SK-N-SH (cell line): Measurements from ENCODE around the gene GRM5. TPM values are rescaled to one million over a fixed set of nuclear protein-coding genes. Genes with fewer than 3 reads are reported as not detected.

Source experiments
- CTCF ChIA-PET: fragments of 300-600, 350-600 bp; formaldehyde crosslinking; extraction: SDS; loops from one replicate; lab custom pipeline; 2021; lab: Yijun Ruan, JAX
- POLR2A ChIA-PET: fragments of 350-600 bp; sonication (Branson Sonifier 250); formaldehyde crosslinking; extraction: SDS; loops from one replicate; lab custom pipeline; 2020; ENCODE audit warnings: antibody characterized with exemption, inconsistent platforms; lab: Yijun Ruan, JAX
- DNase-seq: peaks from one replicate; pipeline ENCODE4 v3.0.0; 2012
- H2AFZ ChIP-seq: fragments of 200-600 bp; sonication (generic); 2 replicates; pipeline ENCODE4 v1.8.1; 2016; ENCODE audit warnings: antibody characterized with exemption, mild to moderate bottlenecking, low read depth
- H3F3A ChIP-seq: fragments of 200-600 bp; sonication (generic); replicated peaks from 2 replicates; pipeline ENCODE3; 2016; ENCODE audit warnings: antibody characterized with exemption, mild to moderate bottlenecking; ENCODE audit not compliant: insufficient read depth
- H3K27ac ChIP-seq, 2 experiments: fragments of 200-500 bp in 1 of 2; fragments of 200-600 bp in 1 of 2; sonication (Bioruptor generic) in 1 of 2; sonication (generic), shearing (Covaris generic) in 1 of 2; 2 replicates each; pipeline versions ENCODE4 v1.5.1 to v1.6.1; 2014 to 2016; ENCODE audit warnings: low read depth in 2 of 2, inconsistent platforms in 1 of 2, low read length in 1 of 2, mild to moderate bottlenecking in 1 of 2, mixed read lengths in 1 of 2
- H3K27me3 ChIP-seq: fragments of 200-600 bp; sonication (generic), shearing (Covaris generic); 2 replicates; pipeline ENCODE4 v1.6.1; 2016; ENCODE audit warnings: mixed run types; ENCODE audit not compliant: insufficient read depth
- H3K36me3 ChIP-seq, 2 experiments: fragments of 200-500 bp in 1 of 2; fragments of 200-600 bp in 1 of 2; sonication (Bioruptor generic) in 1 of 2; sonication (generic) in 1 of 2; replicated peaks in 1 of 2; 2 replicates each; pipeline versions ENCODE3 to v1.5.1; 2014 to 2016; ENCODE audit warnings: low read length in 1 of 2, mild to moderate bottlenecking in 1 of 2; ENCODE audit not compliant: insufficient read depth in 2 of 2, control insufficient read depth in 1 of 2
- H3K4me1 ChIP-seq, 2 experiments: fragments of 200-500 bp in 1 of 2; fragments of 200-600 bp in 1 of 2; sonication (Bioruptor generic) in 1 of 2; sonication (generic), shearing (Covaris generic) in 1 of 2; 2 replicates each; pipeline versions ENCODE4 v1.5.1 to v1.6.1; 2014 to 2016; ENCODE audit warnings: low read depth in 1 of 2, low read length in 1 of 2, mixed run types in 1 of 2; ENCODE audit not compliant: insufficient read depth in 2 of 2, control insufficient read depth in 1 of 2
- H3K4me2 ChIP-seq: fragments of 200-600 bp; sonication (generic), shearing (Covaris generic); 2 replicates; pipeline ENCODE4 v1.6.1; 2017; ENCODE audit warnings: mixed run types
- H3K4me3 ChIP-seq, 2 experiments: fragments of 200-500 bp in 1 of 2; fragments of 200-600 bp in 1 of 2; sonication (Bioruptor generic) in 1 of 2; sonication (generic), shearing (Covaris generic) in 1 of 2; 2 replicates each; pipeline versions ENCODE4 v1.5.1 to v1.8.1; 2014 to 2016; ENCODE audit warnings: low read depth in 2 of 2, inconsistent platforms in 1 of 2, low read length in 1 of 2, mild to moderate bottlenecking in 1 of 2, mixed read lengths in 1 of 2, moderate library complexity in 1 of 2
- H3K79me2 ChIP-seq: fragments of 200-600 bp; sonication (generic); 2 replicates; pipeline ENCODE4 v1.8.1; 2017; ENCODE audit warnings: mild to moderate bottlenecking; ENCODE audit not compliant: insufficient read depth
- H3K9ac ChIP-seq: fragments of 200-600 bp; sonication (generic); 2 replicates; pipeline ENCODE4 v1.6.1; 2017; ENCODE audit warnings: mixed run types
- H3K9me2 ChIP-seq: fragments of 200-600 bp; sonication (generic); 2 replicates; pipeline ENCODE4 v1.6.1; 2017; ENCODE audit warnings: mixed run types
- H3K9me3 ChIP-seq: fragments of 200-600 bp; sonication (generic); 2 replicates; pipeline ENCODE4 v1.6.1; 2017; ENCODE audit warnings: mixed run types, mild to moderate bottlenecking, moderate library complexity
- H4K20me1 ChIP-seq: fragments of 200-600 bp; sonication (generic); 2 replicates; pipeline ENCODE4 v1.6.1; 2017; ENCODE audit warnings: mild to moderate bottlenecking, mixed run types; ENCODE audit not compliant: insufficient read depth
- CHD2 ChIP-seq: fragments of 150-350 bp; IDR thresholded peaks from 2 replicates; pipeline ENCODE4 v1.6.1; 2018; ENCODE audit warnings: low read length; ENCODE audit not compliant: partially characterized antibody
- ELF1 ChIP-seq: IDR thresholded peaks from 2 replicates; pipeline ENCODE4 v1.4.0; 2012
- EZH2phosphoT487 ChIP-seq: fragments of 200-600 bp; sonication (generic); IDR thresholded peaks from 2 replicates; pipeline ENCODE4 v1.6.1; 2017; ENCODE audit warnings: low read depth, mixed run types, mild to moderate bottlenecking, antibody characterized with exemption, moderate library complexity, borderline replicate concordance
- FOXJ3 ChIP-seq: sonication (generic); formaldehyde crosslinking; IDR thresholded peaks from 2 replicates; pipeline ENCODE4 v1.5.1; 2020; ENCODE audit warnings: mild to moderate bottlenecking, missing genetic modification reagents
- GABPA ChIP-seq: IDR thresholded peaks from 2 replicates; pipeline ENCODE4 v1.4.0; 2012; ENCODE audit warnings: low read depth, mild to moderate bottlenecking
- GATA2 ChIP-seq: sonication (generic); formaldehyde crosslinking; IDR thresholded peaks from 2 replicates; pipeline ENCODE4 v1.5.0; 2020; ENCODE audit warnings: mild to moderate bottlenecking, missing genetic modification reagents
- JUND ChIP-seq: IDR thresholded peaks from 2 replicates; pipeline ENCODE4 v1.4.0; 2012
- MXI1 ChIP-seq: IDR thresholded peaks from 2 replicates; pipeline ENCODE4 v1.6.1; 2012; ENCODE audit warnings: mild to moderate bottlenecking, low read depth, low read length, improper control_type of control experiment
- NFIC ChIP-seq: IDR thresholded peaks from 2 replicates; pipeline ENCODE4 v1.4.0; 2012; ENCODE audit warnings: borderline replicate concordance
- NRF1 ChIP-seq: IDR thresholded peaks from 2 replicates; pipeline ENCODE4 v1.6.1; 2012; ENCODE audit warnings: low read depth, mild to moderate bottlenecking, low read length
- POLR2AphosphoS5 ChIP-seq: IDR thresholded peaks from 2 replicates; pipeline ENCODE4 v1.6.1; 2012; ENCODE audit warnings: low read depth, low read length
- RXRA ChIP-seq: IDR thresholded peaks from 2 replicates; pipeline ENCODE4 v1.4.0; 2012; ENCODE audit warnings: low read depth, mild to moderate bottlenecking, borderline replicate concordance
- TCF12 ChIP-seq: IDR thresholded peaks from 2 replicates; pipeline ENCODE4 v1.4.0; 2012
- TEAD4 ChIP-seq: IDR thresholded peaks from 2 replicates; pipeline ENCODE4 v1.4.0; 2012; ENCODE audit warnings: mild to moderate bottlenecking, borderline replicate concordance; ENCODE audit not compliant: insufficient read depth
- YY1 ChIP-seq: IDR thresholded peaks from 2 replicates; pipeline ENCODE4 v1.4.0; 2012; ENCODE audit warnings: low read depth, mild to moderate bottlenecking
- polyA plus RNA-seq, 3 experiments: library from polyadenylated mRNA; depleted of rRNA; stranded (reverse); fragments of >200 nt; gene quantifications; 2 replicates each; pipeline ENCODE4 v1.2.3, GENCODE V29; 2012
- TF ChIP-seq, protein P1 (sequence below): IDR thresholded peaks from 2 replicates; pipeline ENCODE4 v1.4.0; 2012; ENCODE audit warnings: low read depth, borderline replicate concordance
- TF ChIP-seq, protein P2 (sequence below): IDR thresholded peaks from 2 replicates; pipeline ENCODE4; 2012
- TF ChIP-seq, protein P3 (sequence below): fragments of 150-350 bp; IDR thresholded peaks from 2 replicates; pipeline ENCODE4 v1.6.1; 2017; ENCODE audit warnings: antibody characterized with exemption, low read length, low read depth, borderline replicate concordance

Gene GRM5
- polyA plus RNA-seq, 1 of the 3 experiments (the other 2 are of a cell fraction) = not detected

DNA sequence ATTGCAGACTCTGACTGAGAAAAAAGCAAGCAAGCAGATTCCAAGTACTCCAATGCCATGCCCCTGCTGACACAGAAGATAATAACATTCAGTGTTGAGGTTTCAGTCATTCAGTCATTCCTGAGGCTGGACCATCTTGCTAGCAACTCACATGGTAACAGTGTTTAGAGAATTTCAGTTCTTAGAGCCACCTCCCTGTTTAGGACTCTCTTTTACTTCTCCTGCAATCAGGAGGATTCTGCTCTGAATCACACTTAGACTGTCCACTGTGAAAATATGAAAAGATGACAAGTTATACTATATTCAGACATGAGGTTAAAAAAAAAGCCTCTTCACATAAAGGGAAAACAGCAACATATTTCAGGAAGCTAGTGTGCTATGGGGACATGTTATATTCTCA is 544.4 kb downstream of the GRM5 start:
- no peak overlapping the region for H3K9ac ChIP-seq
- H3K27ac ChIP-seq = peak overlapping the region in 1 of 2 experiments; percentile 70; a peak in 2 of 4 replicates
- no peaks in the 10 kb centered on the region for H3K79me2 ChIP-seq
- H3K4me2 ChIP-seq = no peak overlapping the region
- H3K9me2 ChIP-seq = no peaks in the 10 kb centered on the region
- CTCF ChIA-PET = no interaction called here
- H3K9me3 ChIP-seq = no peaks in the 10 kb centered on the region
- H3K27me3 ChIP-seq = no peaks in the 10 kb centered on the region
- TF ChIP-seq, protein P1, sequence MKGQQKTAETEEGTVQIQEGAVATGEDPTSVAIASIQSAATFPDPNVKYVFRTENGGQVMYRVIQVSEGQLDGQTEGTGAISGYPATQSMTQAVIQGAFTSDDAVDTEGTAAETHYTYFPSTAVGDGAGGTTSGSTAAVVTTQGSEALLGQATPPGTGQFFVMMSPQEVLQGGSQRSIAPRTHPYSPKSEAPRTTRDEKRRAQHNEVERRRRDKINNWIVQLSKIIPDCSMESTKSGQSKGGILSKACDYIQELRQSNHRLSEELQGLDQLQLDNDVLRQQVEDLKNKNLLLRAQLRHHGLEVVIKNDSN = no peak
- TF ChIP-seq EZH2phosphoT487 = no peak
- TF ChIP-seq RXRA = no peak
- TF ChIP-seq TEAD4 = no peak
- no peak for TF ChIP-seq GABPA
- no peak for TF ChIP-seq MXI1
- TF ChIP-seq JUND = no peak
- no peak for TF ChIP-seq NFIC
- TF ChIP-seq NRF1 = no peak
- TF ChIP-seq, protein P2, sequence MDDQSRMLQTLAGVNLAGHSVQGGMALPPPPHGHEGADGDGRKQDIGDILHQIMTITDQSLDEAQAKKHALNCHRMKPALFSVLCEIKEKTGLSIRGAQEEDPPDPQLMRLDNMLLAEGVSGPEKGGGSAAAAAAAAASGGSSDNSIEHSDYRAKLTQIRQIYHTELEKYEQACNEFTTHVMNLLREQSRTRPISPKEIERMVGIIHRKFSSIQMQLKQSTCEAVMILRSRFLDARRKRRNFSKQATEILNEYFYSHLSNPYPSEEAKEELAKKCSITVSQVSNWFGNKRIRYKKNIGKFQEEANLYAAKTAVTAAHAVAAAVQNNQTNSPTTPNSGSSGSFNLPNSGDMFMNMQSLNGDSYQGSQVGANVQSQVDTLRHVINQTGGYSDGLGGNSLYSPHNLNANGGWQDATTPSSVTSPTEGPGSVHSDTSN = no peak
- no peak for TF ChIP-seq CHD2
- TF ChIP-seq, protein P3, sequence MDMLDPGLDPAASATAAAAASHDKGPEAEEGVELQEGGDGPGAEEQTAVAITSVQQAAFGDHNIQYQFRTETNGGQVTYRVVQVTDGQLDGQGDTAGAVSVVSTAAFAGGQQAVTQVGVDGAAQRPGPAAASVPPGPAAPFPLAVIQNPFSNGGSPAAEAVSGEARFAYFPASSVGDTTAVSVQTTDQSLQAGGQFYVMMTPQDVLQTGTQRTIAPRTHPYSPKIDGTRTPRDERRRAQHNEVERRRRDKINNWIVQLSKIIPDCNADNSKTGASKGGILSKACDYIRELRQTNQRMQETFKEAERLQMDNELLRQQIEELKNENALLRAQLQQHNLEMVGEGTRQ = no peak
- no peak for TF ChIP-seq GATA2 (CRISPR knock-in tag)
- no peak for TF ChIP-seq ELF1
- no peak for TF ChIP-seq POLR2AphosphoS5
- TF ChIP-seq FOXJ3 (CRISPR knock-in tag) = no peak
- no peak for DNase-seq
- POLR2A ChIA-PET = no interaction called here
- no peaks in the 10 kb centered on the region for H3K36me3 ChIP-seq
- H3K4me3 ChIP-seq = no peak overlapping the region
- H3K4me1 ChIP-seq = peaks cover 0 to 18% of the 10 kb centered on the region in 2 experiments; a peak in 3 of 4 replicates
- no peaks in the 10 kb centered on the region for H4K20me1 ChIP-seq
- H2AFZ ChIP-seq = peak overlapping the region; percentile 50
- peaks cover 11% of the 10 kb centered on the region for H3F3A ChIP-seq

DNA sequence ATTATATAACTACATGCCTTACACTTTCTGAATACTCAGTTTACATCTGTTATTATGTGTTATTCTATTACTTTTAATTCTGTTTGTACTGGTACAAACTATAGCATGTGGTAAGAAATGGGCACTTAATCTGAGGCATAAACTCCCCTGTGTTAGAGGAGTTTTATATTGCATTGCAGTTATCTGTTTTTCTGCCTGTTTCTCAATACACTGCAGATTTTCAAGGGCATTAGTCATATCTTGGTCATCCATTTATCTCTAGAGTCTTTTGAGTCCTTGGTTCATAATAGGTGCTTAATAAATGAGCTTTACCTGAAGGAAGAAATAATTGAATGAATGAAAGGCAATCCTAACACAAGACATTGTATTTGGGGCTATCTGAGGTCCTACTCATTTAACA is 545.4 kb downstream of the GRM5 start:
- Histone ChIP-seq H3K27ac (no peak overlapping the region), H3F3A (peaks cover 11% of the 10 kb centered on the region), H3K9me3 (no peaks in the 10 kb centered on the region), H3K27me3 (no peaks in the 10 kb centered on the region), H3K4me3 (no peak overlapping the region), H3K4me1 (peaks cover 0 to 18% of the 10 kb centered on the region in 2 experiments; a peak in 3 of 4 replicates), H3K36me3 (no peaks in the 10 kb centered on the region), H2AFZ (no peak overlapping the region), H3K79me2 (no peaks in the 10 kb centered on the region), H3K4me2 (no peak overlapping the region), H3K9ac (no peak overlapping the region), H3K9me2 (no peaks in the 10 kb centered on the region), H4K20me1 (no peaks in the 10 kb centered on the region)
- CTCF ChIA-PET = no interaction called here
- POLR2A ChIA-PET = no interaction called here
- no peak for TF ChIP-seq GATA2 (CRISPR knock-in tag)
- 0 out of 2 replicates have a peak, but pooled peaks have one; percentile 18 for TF ChIP-seq JUND
- TF ChIP-seq TCF12 = 0 out of 2 replicates have a peak, but pooled peaks have one; percentile 6
- TF ChIP-seq YY1 = no peak
- DNase-seq = no peak
